Loucy (cell line): ENCODE data around the gene ASZ1.
"Not testable (repeated sequence)": the region's sequence is repeated elsewhere in the genome, so short reads cannot be mapped to it uniquely, and the experiment has no call there.

Source experiments
- H2AFZ ChIP-seq: fragments of 200-600 bp; sonication (generic); 2 replicates; pipeline ENCODE4 v1.6.0; 2016; ENCODE audit warnings: antibody characterized with exemption, mild to moderate bottlenecking, low read length, moderate library complexity
- H3F3A ChIP-seq: fragments of 200-600 bp; 2 replicates; pipeline ENCODE4 v1.6.0; 2016; ENCODE audit warnings: antibody characterized with exemption, low read depth, mild to moderate bottlenecking
- H3K27me3 ChIP-seq: fragments of 200-600 bp; sonication (generic); 2 replicates; pipeline ENCODE4 v1.6.1; 2014; ENCODE audit warnings: low read length, mild to moderate bottlenecking; ENCODE audit not compliant: insufficient read depth, poor library complexity, severe bottlenecking
- H3K36me3 ChIP-seq: fragments of 200-600 bp; sonication (generic); 2 replicates; pipeline ENCODE4 v1.6.1; 2016; ENCODE audit warnings: low read length; ENCODE audit not compliant: insufficient read depth
- H3K4me1 ChIP-seq: fragments of 200-600 bp; sonication (generic); 2 replicates; pipeline ENCODE4 v1.5.1; 2014; ENCODE audit warnings: low read length, mild to moderate bottlenecking; ENCODE audit not compliant: insufficient read depth, poor library complexity, severe bottlenecking
- H3K4me2 ChIP-seq: fragments of 200-600 bp; sonication (generic); 2 replicates; pipeline ENCODE4 v1.6.0; 2014; ENCODE audit warnings: antibody characterized with exemption, low read length, low read depth, mild to moderate bottlenecking; ENCODE audit not compliant: poor library complexity, severe bottlenecking
- H3K4me3 ChIP-seq: fragments of 200-600 bp; sonication (generic); 2 replicates; pipeline ENCODE4 v1.5.1; 2014; ENCODE audit warnings: low read length, mild to moderate bottlenecking, mixed read lengths; ENCODE audit not compliant: poor library complexity, severe bottlenecking
- H3K79me2 ChIP-seq: fragments of 200-600 bp; sonication (generic); 2 replicates; pipeline ENCODE4 v1.6.1; 2014; ENCODE audit warnings: low read length; ENCODE audit not compliant: insufficient read depth
- H3K9ac ChIP-seq: fragments of 200-600 bp; sonication (generic); 2 replicates; pipeline ENCODE4 v1.6.0; 2014; ENCODE audit warnings: mild to moderate bottlenecking, low read depth, low read length, moderate library complexity; ENCODE audit not compliant: poor library complexity, severe bottlenecking
- H3K9me2 ChIP-seq: fragments of 200-600 bp; sonication (generic); replicated peaks from 2 replicates; pipeline ENCODE4 v1.6.1; 2016; ENCODE audit warnings: low read depth, low read length, mixed read lengths
- H3K9me3 ChIP-seq: fragments of 200-600 bp; sonication (generic); 2 replicates; pipeline ENCODE4 v1.6.1; 2014; ENCODE audit warnings: mild to moderate bottlenecking, antibody characterized with exemption, low read length, low read depth; ENCODE audit not compliant: insufficient read depth
- H4K20me1 ChIP-seq: fragments of 200-600 bp; sonication (generic); 2 replicates; pipeline ENCODE4 v1.6.0; 2014; ENCODE audit warnings: antibody characterized with exemption, low read length, mild to moderate bottlenecking; ENCODE audit not compliant: insufficient read depth, poor library complexity, severe bottlenecking
- CTCF ChIP-seq: fragments of 200-600 bp; sonication (generic); conservative IDR thresholded peaks from 2 replicates; pipeline ENCODE4 v1.5.1; 2014; ENCODE audit warnings: mild to moderate bottlenecking, antibody characterized with exemption, low read length
- EZH2phosphoT487 ChIP-seq: fragments of 200-600 bp; IDR thresholded peaks from 2 replicates; pipeline ENCODE4 v1.6.1; 2018; ENCODE audit warnings: antibody characterized with exemption, mild to moderate bottlenecking, moderate library complexity, borderline replicate concordance

Gene ASZ1

DNA sequence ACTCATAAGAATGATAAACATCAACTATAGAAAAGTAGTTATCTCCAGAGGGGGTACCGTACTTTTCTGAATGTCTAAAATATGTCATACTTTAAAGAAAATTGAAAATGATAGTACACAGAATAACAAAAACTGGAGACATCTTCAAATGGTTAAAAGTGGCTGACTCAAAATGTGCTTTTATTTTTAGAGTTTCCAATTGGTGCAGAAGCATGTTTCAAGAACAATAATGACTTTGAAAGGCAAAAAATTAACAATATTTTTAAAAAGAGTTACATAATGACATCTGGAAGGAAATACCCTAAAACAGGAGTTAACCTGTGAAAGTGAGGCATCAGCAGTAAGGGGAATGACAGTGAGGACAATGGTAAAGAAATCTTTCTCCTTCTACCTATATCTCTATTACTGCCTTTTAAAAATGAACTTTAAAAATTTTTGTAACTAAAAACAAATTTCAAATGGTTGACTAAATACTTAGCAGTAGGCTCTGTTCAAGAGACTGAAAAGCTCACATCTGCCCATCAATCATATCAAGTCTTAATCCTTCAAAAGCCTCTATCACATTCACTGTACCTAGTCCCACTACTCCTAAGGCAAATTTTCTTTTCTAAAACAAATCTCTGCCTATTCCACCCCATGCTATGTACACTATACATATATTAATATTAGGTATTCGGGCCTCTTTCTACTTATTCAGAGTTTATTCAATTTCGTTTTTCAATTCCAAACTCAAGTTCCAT is 3.0 kb downstream of the ASZ1 start:
- Histone ChIP-seq H3K27me3 (no peaks in the 10 kb centered on the region), H3K9me3 (no peaks in the 10 kb centered on the region), H3K4me3 (no peak overlapping the region), H3K79me2 (no peaks in the 10 kb centered on the region), H3F3A (no peaks in the 10 kb centered on the region), H3K9ac (no peak overlapping the region), H3K4me1 (no peaks in the 10 kb centered on the region), H3K4me2 (no peak overlapping the region), H3K9me2 (no peaks in the 10 kb centered on the region), H3K36me3 (no peaks in the 10 kb centered on the region), H2AFZ (no peak overlapping the region), H4K20me1 (no peaks in the 10 kb centered on the region)
- TF ChIP-seq EZH2phosphoT487 = no peak
- no peak for TF ChIP-seq CTCF

- not testable (repeated sequence) for H3F3A ChIP-seq, H3K4me3 ChIP-seq, H3K9me2 ChIP-seq, H3K79me2 ChIP-seq, H3K9me3 ChIP-seq, H3K9ac ChIP-seq, H3K4me1 ChIP-seq, H3K4me2 ChIP-seq, H4K20me1 ChIP-seq, H3K27me3 ChIP-seq, H3K36me3 ChIP-seq, H2AFZ ChIP-seq
Measured at GRCh38 chr7:117414591-117414990, 12.7 kb downstream of the ASZ1 start.

DNA sequence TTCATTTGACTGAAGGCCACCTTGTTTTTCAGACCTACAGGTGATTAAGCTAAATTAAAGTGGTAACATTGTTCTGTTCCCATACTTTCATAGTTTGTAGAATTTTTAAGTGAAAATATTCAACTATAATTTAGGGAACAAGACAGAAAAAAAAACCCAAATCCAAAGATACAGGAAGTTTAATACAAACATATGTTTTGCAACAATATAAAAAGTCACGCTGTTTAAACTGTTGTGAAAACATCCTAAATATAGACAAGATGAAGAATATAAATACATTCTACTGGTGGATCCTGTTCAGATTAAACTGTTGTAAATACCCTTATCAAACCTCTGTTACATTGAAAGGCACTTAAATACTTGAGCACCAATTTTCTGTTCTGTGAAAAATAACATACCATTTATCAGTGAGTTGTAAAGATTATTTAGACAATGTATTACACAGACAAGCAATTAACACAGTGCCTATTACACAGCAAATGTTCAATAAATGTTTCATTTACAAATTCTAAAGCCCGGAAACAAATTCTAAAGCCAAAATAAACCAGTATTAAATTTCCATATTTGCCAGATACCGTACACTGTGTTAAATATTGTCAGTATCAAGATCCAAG is 14.2 kb downstream of the ASZ1 start:
- Histone ChIP-seq H3K4me3 (no peak overlapping the region), H3K27me3 (no peaks in the 10 kb centered on the region), H3K4me2 (no peak overlapping the region), H3K4me1 (no peaks in the 10 kb centered on the region), H3K9me2 (no peaks in the 10 kb centered on the region), H3K9ac (no peak overlapping the region), H2AFZ (no peak overlapping the region), H3K36me3 (no peaks in the 10 kb centered on the region), H4K20me1 (no peaks in the 10 kb centered on the region), H3K9me3 (no peaks in the 10 kb centered on the region), H3K79me2 (no peaks in the 10 kb centered on the region), H3F3A (no peaks in the 10 kb centered on the region)
- TF ChIP-seq EZH2phosphoT487 (no peak), CTCF (no peak)

- Histone ChIP-seq H3K36me3 (no peaks in the 10 kb centered on the region), H3K4me1 (no peaks in the 10 kb centered on the region)
Measured at GRCh38 chr7:117412390-117412789, 14.9 kb downstream of the ASZ1 start.

More at GRCh38 chr7:117412390-117412789, 14.9 kb downstream of the ASZ1 start:
- H3K27me3 ChIP-seq = no peaks in the 10 kb centered on the region
- H3K9ac ChIP-seq = no peak overlapping the region
- H3K9me2 ChIP-seq = no peaks in the 10 kb centered on the region
- no peak overlapping the region for H3K4me3 ChIP-seq
- H3K9me3 ChIP-seq = no peaks in the 10 kb centered on the region
- no peaks in the 10 kb centered on the region for H4K20me1 ChIP-seq
- TF ChIP-seq CTCF = no peak
- no peak overlapping the region for H3K4me2 ChIP-seq
- H3K79me2 ChIP-seq = no peaks in the 10 kb centered on the region
- no peak overlapping the region for H2AFZ ChIP-seq
- no peaks in the 10 kb centered on the region for H3F3A ChIP-seq
